GM19193 (cell line): Measurements from ENCODE around the gene CDH1.

Experiments used
- POLR2A ChIP-seq: IDR thresholded peaks from 4 replicates; pipeline ENCODE4 v1.6.1; 2011; ENCODE audit not compliant: insufficient read depth, insufficient read length; ENCODE audit errors: extremely low read depth

Gene CDH1

DNA sequence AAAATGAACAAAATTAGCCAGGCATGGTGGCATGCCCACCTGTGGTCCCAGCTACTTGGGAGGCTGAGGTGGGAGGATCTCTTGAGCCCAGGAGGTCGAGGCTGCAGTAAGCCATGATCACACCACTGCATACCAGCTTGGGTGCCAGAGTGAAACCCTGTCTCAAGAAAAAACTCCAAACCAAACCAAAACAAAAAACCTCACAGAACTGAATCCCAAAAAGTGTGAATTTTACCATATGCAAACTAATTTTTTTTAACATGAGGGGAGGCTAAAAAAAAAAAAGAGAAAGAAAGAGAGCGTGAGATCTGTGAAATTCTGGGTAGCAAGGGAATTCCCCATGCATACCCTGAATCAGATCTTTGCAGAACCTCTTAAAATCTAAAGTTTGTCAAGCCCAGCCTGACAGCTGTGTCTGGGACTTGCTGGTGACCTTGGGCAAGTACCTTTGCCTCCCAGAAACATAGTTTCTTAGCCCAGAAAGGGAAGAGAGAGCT lies 17.1 kb upstream of the CDH1 start:
- no peak for TF ChIP-seq POLR2A

DNA sequence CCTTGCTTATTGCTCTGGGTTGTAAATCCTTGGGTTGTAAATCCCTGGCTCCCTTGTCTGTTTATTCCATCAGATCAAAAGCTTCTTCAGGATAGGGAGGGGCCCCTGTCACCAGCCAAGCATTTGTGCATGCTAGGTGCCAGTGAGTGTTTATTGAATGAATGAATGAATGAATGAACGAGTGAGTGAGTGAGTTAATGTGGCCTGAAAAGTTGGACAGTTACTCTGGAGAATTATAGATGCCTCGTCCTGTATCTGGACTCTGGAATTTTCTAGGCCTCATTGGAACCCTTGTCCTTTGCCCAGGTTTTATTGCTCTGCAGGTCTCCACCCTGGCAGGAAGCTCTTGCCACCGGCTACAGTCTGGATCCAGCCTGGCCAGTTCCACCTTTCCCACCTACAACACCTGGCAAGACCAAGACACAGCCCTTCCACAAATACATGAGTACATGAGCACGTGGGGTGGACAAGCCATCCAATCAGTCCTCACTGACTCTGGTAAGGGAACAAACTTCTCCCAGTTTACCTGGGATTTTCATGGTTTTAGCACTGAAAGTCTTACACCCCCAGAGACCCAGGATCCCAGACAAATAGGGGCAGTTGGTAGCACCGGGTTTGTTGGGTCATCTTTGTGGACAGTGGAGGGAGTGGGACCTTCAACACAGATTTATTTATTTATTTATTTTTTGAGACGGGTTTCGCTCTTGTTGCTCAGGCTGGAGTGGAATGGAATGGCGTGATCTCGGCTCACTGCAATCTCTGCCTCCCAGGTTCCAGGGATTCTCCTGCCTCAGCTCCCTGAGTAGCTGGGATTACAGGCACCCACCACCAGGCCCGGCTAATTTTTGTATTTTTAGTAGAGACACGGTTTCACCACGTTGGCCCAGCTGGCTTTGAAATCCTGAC lies 14.7 kb upstream of the CDH1 start:
- no peak for TF ChIP-seq POLR2A

DNA sequence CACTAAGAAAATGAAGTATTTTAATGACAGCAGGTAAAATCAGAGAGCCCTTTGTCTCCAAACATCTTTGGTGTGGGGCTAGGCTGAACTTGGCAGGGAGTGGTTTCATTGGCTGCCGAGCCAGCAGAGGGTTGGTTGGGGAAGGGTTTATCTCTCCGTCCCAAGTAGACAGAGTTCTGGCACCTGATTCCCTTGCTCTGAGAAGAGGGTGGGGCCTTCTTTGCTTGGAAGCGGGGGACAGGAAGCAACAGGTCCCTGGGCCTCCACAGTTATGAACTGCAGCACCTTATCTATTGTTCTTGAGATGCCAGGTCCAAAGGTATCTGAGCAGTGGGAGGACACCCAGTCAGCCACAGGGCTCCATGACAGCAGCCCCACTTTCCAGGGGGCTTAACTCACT lies 12.3 kb upstream of the CDH1 start:
- TF ChIP-seq POLR2A, result no peak

DNA sequence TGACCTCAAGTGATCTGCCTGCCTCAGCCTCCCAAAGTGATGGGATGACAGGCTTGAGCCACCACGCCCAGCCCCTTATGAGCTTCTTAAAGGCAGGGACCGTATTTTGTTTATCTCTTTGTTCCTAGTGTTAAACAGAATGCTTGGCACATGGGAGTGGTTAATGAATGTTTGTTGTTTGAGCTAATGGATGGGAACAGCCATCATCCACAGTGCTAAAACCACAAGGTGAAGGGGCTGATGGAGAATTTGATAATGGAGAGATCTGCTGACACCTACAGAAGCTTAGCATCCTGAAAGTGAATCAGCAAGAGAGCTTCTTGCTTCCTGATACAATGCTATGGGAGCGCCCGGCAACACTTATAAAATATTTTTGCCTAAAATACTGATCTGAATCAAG lies 8.6 kb upstream of the CDH1 start:
- no peak for TF ChIP-seq POLR2A

DNA sequence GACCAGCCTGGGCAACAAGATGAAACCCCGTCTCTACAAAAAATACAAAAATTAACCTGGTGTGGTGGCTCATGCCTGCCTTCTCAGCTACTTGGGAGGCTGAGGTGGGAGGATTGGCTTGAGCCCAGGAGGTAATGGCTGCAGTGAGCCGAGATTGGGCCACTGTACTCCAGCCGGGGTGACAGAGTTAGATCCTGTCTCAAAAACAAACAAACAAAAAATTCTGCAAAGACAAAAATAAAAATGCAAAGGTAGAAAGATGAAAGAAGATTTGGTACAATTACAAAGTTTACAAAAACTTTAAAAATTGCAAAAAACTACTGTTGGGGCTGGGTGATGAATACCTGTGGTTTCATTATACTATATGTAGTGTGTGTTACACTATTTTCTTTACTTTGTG lies 5.5 kb upstream of the CDH1 start:
- TF ChIP-seq POLR2A, result no peak

- no peak for TF ChIP-seq POLR2A
Observed at GRCh38 chr16:68732042-68732680, 4.9 kb upstream of the CDH1 start.

DNA sequence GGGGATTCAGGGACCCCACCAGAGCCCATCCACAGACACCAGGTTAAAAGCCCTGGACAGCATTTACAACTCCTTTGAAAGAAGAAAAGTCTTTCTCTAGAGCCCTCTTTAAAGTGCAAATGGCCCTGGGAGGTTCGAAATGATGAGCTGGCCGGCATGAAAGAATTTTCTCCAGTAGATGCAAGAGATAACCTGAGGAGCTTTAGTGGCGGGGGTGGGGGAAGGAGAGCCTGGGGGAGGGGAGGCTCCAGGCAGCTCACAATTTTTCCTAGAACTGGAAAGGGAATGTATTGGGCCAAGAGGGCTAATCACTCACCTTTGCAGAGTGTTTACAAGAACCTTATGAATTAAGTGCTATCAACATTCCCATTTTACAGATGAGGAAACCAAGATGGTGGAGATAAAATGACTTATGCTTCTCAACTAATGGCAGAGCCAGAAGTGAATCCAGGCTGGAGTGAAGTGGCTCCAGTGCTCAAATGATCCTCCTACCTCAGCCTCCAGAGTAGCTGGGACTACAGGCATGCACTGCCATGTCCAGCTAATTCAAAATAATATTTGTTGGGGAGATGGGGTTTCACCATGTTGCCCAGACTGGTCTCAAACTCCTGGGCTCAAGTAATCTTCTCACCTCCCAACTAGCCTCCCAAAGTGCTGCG lies 4.2 kb upstream of the CDH1 start:
- TF ChIP-seq POLR2A, result no peak

- TF ChIP-seq POLR2A, result no peak
Observed at GRCh38 chr16:68733570-68733969, 3.5 kb upstream of the CDH1 start.

GRCh38 chr16:68734782-68735181 lies 2.3 kb upstream of the CDH1 start:
- TF ChIP-seq POLR2A, result no peak

- no peak for TF ChIP-seq POLR2A
Observed at GRCh38 chr16:68736561-68736960, 531 bp upstream of the CDH1 start.

DNA sequence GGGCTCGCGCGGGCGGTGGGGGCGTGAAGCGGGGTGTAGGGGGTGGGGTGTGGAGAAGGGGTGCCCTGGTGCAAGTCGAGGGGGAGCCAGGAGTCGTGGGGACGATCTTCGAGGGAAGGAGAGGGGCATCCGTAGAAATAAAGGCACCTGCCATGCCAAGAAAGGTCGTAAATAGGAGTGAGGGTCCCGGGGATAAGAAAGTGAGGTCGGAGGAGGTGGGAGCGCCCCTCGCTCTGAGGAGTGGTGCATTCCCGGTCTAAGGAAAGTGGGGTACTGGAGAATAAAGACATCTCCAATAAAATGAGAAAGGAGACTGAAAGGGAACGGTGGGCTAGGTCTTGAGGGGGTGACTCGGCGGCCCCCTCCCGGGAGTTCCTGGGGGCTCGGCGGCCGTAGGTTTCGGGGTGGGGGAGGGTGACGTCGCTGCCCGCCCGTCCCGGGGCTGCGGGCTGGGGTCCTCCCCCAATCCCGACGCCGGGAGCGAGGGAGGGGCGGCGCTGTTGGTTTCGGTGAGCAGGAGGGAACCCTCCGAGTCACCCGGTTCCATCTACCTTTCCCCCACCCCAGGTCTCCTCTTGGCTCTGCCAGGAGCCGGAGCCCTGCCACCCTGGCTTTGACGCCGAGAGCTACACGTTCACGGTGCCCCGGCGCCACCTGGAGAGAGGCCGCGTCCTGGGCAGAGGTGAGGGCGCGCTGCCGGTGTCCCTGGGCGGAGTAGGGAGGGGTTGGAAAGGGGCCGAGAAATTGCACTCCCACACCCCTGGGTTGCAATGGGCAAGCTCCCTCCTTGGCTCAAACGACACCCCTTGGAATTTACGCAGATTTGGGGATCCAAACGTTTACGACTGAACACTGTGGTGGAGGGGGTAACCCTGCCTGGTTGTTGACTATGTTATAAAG lies 888 bp downstream of the CDH1 start:
- no peak for TF ChIP-seq POLR2A

DNA sequence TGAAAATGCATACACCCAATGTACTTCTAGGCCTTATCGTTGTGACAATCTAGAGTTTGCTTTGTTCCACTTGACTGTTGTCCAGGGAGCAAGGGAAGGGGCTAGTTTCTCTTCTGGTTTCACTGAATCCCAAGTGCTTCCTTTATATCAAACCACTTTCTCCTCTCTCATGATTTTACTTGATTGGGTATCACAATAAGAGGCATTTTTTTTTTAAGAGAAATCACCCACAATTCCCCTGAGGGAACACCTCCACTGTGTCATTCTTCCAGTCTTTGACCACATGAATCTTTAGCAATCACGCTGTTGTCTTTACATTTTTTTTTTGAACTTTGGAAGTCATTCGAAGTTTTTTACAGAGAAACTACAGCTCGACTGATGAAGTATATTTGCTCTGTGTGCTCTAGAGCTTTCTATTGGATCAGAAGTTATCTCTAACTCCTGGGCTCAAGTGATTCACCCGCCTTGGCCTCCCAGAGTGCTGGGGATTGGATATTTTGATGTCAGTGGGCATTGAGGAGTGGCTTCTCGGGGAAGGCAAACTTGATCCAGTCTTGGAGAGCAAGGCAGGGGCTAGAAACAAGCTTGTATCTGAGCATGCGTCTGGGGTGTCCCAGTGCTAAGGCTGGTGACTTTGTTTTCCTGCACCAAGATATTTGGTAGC lies 3.0 kb downstream of the CDH1 start:
- TF ChIP-seq POLR2A, result no peak

DNA sequence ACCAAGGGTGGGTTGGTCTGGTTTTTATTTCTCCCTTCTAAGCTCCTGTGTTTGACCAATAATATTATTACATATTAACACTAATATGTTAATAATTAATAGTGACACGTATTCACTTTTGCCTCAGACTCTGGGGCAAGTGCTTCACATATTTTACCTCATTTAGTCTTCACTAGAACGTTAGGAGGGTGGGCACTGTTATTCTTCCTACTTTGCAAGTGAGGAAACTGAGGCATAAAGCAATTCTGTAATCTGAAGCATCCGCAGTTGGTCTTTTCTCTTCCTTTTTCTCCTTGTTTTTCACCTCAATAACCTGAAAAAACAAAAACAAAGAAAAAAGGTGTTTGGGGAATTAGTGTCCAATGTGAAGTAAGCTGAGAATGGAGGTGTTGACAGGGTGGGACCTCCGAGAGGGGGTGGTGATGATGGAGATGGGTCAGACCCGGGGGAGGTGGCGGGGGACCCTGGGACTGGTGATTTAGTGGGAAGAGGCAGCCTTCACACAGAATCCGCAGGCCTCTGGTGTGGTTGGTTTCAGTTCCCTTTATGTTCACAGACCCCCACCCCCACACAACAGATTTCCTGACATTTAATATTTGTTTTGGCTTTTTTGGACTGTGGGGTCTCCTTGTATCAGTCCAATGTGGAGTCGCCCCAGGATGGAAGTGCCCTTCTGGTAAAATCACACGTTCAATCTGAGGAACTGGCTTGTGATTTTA lies 3.7 kb downstream of the CDH1 start:
- TF ChIP-seq POLR2A, result no peak
